GM12878 (cell line): ENCODE measurements around the gene MS4A14. TPM values are rescaled to one million over a fixed set of nuclear protein-coding genes. Genes with fewer than 3 reads are reported as not detected.

ENCODE experiments used
- ATAC-seq: fragments of 200-7000 bp; cut with Tn5 transposase; 3 replicates; pipeline ENCODE4 v1.9.1; 2020; ENCODE audit warnings: mild to moderate bottlenecking, moderate library complexity
- BruUV-seq: library from RNA; stranded (reverse); fragments of 400-500 nt; replicated peaks from 2 replicates; lab custom pipeline; 2021; lab: Mats Ljungman, UMichigan
- CTCF ChIA-PET: fragments of 300-600 bp; sonication (Branson Sonifier 250); formaldehyde crosslinking; extraction: SDS; loops from one replicate; lab custom pipeline; 2021; ENCODE audit warnings: inconsistent platforms; lab: Yijun Ruan, JAX
- POLR2A ChIA-PET: fragments of 350-600 bp; formaldehyde crosslinking; extraction: SDS; loops from one replicate; lab custom pipeline; 2021; ENCODE audit warnings: inconsistent platforms; lab: Charles Lee
- RAD21 ChIA-PET: fragments of 300-600 bp; sonication (Branson Sonifier 250); formaldehyde crosslinking; loops from one replicate; lab custom pipeline; 2023; ENCODE audit warnings: antibody characterized with exemption; ENCODE audit not compliant: unreplicated experiment; lab: Charles Lee
- SMC1A ChIA-PET: fragments of 300-600 bp; sonication (Branson Sonifier 250); formaldehyde crosslinking; loops from one replicate; lab custom pipeline; 2023; ENCODE audit not compliant: unreplicated experiment, uncharacterized antibody; lab: Charles Lee
- DNase-seq: peaks from one replicate; pipeline ENCODE4 v3.0.0-alpha.2; 2011; ENCODE audit warnings: low read depth, low spot score
- FAIRE-seq: peaks from 3 replicates; lab custom pipeline; 2011; peaks lifted over from hg19 to GRCh38; lab: Jason Lieb, UNC
- H2AFZ ChIP-seq: 2 replicates; pipeline ENCODE4 v1.6.0; 2011; ENCODE audit warnings: low read depth, low read length, control low read depth; ENCODE audit not compliant: control insufficient read depth
- H3K27ac ChIP-seq: 2 replicates; pipeline ENCODE4 v1.5.1; 2011; ENCODE audit warnings: control low read depth; ENCODE audit not compliant: control insufficient read depth, insufficient read depth
- H3K27me3 ChIP-seq, 2 experiments: replicated peaks in 1 of 2; 2 replicates each; pipeline versions ENCODE4 v1.6.0 to v1.6.1; 2011; ENCODE audit warnings: low read length in 1 of 2; ENCODE audit not compliant: control insufficient read depth in 2 of 2, insufficient read depth in 2 of 2
- H3K36me3 ChIP-seq, 2 experiments: 2 replicates each; pipeline ENCODE4 v1.5.1; 2011; ENCODE audit warnings: low read length in 1 of 2; ENCODE audit not compliant: control insufficient read depth in 2 of 2, insufficient read depth in 2 of 2
- H3K4me1 ChIP-seq: 2 replicates; pipeline ENCODE4 v1.6.1; 2011; ENCODE audit warnings: mild to moderate bottlenecking, low read length, moderate library complexity, mixed read lengths; ENCODE audit not compliant: control insufficient read depth, insufficient read depth
- H3K4me2 ChIP-seq: 2 replicates; pipeline ENCODE4 v1.6.0; 2011; ENCODE audit warnings: control low read depth; ENCODE audit not compliant: control insufficient read depth, insufficient read depth
- H3K4me3 ChIP-seq: fragments of 200-600 bp; sonication (generic); 2 replicates; pipeline ENCODE4 v1.5.1; 2016
- H3K79me2 ChIP-seq: 2 replicates; pipeline ENCODE4 v1.6.0; 2011; ENCODE audit warnings: low read length; ENCODE audit not compliant: control insufficient read depth, insufficient read depth
- H3K9ac ChIP-seq: 2 replicates; pipeline ENCODE4 v1.8.0; 2011; ENCODE audit warnings: low read length, control low read depth, mixed read lengths; ENCODE audit not compliant: control insufficient read depth, insufficient read depth
- H3K9me3 ChIP-seq: replicated peaks from 3 replicates; pipeline ENCODE4 v1.5.1; 2011; ENCODE audit warnings: mild to moderate bottlenecking, low read length; ENCODE audit not compliant: control insufficient read depth, insufficient read depth
- H4K20me1 ChIP-seq: 2 replicates; pipeline ENCODE4 v1.6.0; 2011; ENCODE audit not compliant: control insufficient read depth, insufficient read depth
- BHLHE40 ChIP-seq, 2 experiments: fragments of 450-650 bp in 1 of 2; IDR thresholded peaks; 2 replicates each; pipeline ENCODE4 v1.6.1; 2011 to 2017; ENCODE audit warnings: low read depth in 2 of 2, borderline replicate concordance in 1 of 2, improper control_type of control experiment in 1 of 2, low read length in 1 of 2, mild to moderate bottlenecking in 1 of 2
- CBX5 ChIP-seq: sonication (generic); IDR thresholded peaks from 2 replicates; pipeline ENCODE4 v1.6.1; 2016; ENCODE audit warnings: low read depth, moderate library complexity, mild to moderate bottlenecking, inconsistent platforms
- CTCF ChIP-seq, 3 experiments: IDR thresholded peaks in 2 of 3; conservative IDR thresholded peaks in 1 of 3; 2 replicates each; pipeline ENCODE4 v1.5.1; 2011; ENCODE audit warnings: low read depth in 3 of 3, low read length in 3 of 3, mild to moderate bottlenecking in 3 of 3, control low read depth in 2 of 3, moderate library complexity in 2 of 3, inconsistent platforms in 1 of 3, mixed read lengths in 1 of 3; ENCODE audit not compliant: control insufficient read depth in 2 of 3, insufficient read depth in 1 of 3; ENCODE audit errors: extremely low read depth in 1 of 3
- ETV6 ChIP-seq, 2 experiments: fragments of 450-650 bp in 1 of 2; IDR thresholded peaks in 1 of 2; conservative IDR thresholded peaks in 1 of 2; 2 replicates each; pipeline ENCODE4 v1.6.1; 2014; ENCODE audit warnings: antibody characterized with exemption in 1 of 2, borderline replicate concordance in 1 of 2, low read depth in 1 of 2, mild to moderate bottlenecking in 1 of 2, moderate library complexity in 1 of 2
- IKZF1 ChIP-seq: fragments of 450-650 bp; conservative IDR thresholded peaks from 2 replicates; pipeline ENCODE4 v1.6.1; 2017; ENCODE audit warnings: antibody characterized with exemption, mild to moderate bottlenecking
- IRF5 ChIP-seq: fragments of 450-650 bp; IDR thresholded peaks from 2 replicates; pipeline ENCODE4 v1.6.1; 2017; ENCODE audit warnings: borderline replicate concordance
- POU2F2 ChIP-seq: IDR thresholded peaks from 3 replicates; pipeline ENCODE4 v1.6.1; 2011; ENCODE audit warnings: low read depth, mild to moderate bottlenecking, low read length, borderline replicate concordance
- PRDM15 ChIP-seq: fragments of 450-650 bp; formaldehyde crosslinking; IDR thresholded peaks from 2 replicates; pipeline ENCODE4 v1.4.0; 2020; ENCODE audit warnings: mild to moderate bottlenecking, moderate library complexity
- RUNX3 ChIP-seq: IDR thresholded peaks from 2 replicates; pipeline ENCODE4 v1.6.1; 2012; ENCODE audit warnings: low read length, inconsistent platforms
- YBX1 ChIP-seq: fragments of 450-650 bp; IDR thresholded peaks from 2 replicates; pipeline ENCODE4 v1.6.1; 2016; ENCODE audit warnings: antibody characterized with exemption
- in situ Hi-C: fragments of 300-500 bp; cut with MboI; formaldehyde crosslinking; loops from 9 replicates; pipeline ENCODE4 v1.14.3; 2018; ENCODE audit warnings: mixed read lengths
- intact Hi-C: fragments of 100-400 bp; cut with micrococcal nuclease; formaldehyde crosslinking; loops from one replicate; pipeline ENCODE4 v1.14.2; 2022; ENCODE audit not compliant: unreplicated experiment
- polyA plus RNA-seq, 11 experiments: library from polyadenylated mRNA; depleted of rRNA in 4 of 11; unstranded in 6 of 11; stranded (reverse) in 5 of 11; fragments of >200 nt; fragmentation: Nextera tagmentation in 4 of 11; fragmentation: Illumina TruSeq in 1 of 11; extraction: Ambion mirVana in 4 of 11; extraction: Trizol in 1 of 11; gene quantifications; 1 replicate in 1 of 11; 2 replicates in 10 of 11; pipeline versions ENCODE4 v1.2.1 to v1.2.3, GENCODE V29; 2011 to 2016; ENCODE audit warnings: inconsistent platforms in 2 of 11, missing spikeins in 2 of 11, low read depth in 1 of 11
- total RNA-seq, 4 experiments: library from RNA; depleted of rRNA in 3 of 4; stranded (reverse); fragments of >200 nt in 3 of 4; fragmentation: Illumina TruSeq in 1 of 4; extraction: Trizol in 1 of 4; gene quantifications; 2 replicates each; pipeline versions ENCODE4 v1.2.1 to v1.2.3, GENCODE V29; 2013 to 2021

MS4A14 gene
- total and polyA plus RNA-seq, 10 of the 15 experiments (the other 5 are each of a cell fraction or from before 2014, with no cell fraction given), result 0.13 to 1.0 (median 0.63) TPM; not detected in 1

- Histone ChIP-seq H2AFZ (no peak overlapping the region; the same call in 1 of the 2 replicates), H4K20me1 (no peaks in the 10 kb centered on the region), H3K4me3 (no peak overlapping the region), H3K27me3 (no peaks in the 10 kb centered on the region), H3K9ac (no peak overlapping the region), H3K9me3 (no peaks in the 10 kb centered on the region), H3K4me1 (peaks cover 18% of the 10 kb centered on the region), H3K4me2 (no peak overlapping the region), H3K79me2 (peaks cover 38% of the 10 kb centered on the region), H3K36me3 (no peaks in the 10 kb centered on the region), H3K27ac (peak overlapping the region; percentile 93; the same call in 1 of the 2 replicates)
- TF ChIP-seq ETV6 (conservative IDR thresholded peaks at IDR 0.05 in 1 of 2, IDR thresholded peaks at IDR 0.05 in 1 of 2; ENCODE audit: borderline replicate concordance in 1 of 2, low read depth in 1 of 2) (no peak), BHLHE40 (IDR thresholded peaks at IDR 0.05; ENCODE audit: borderline replicate concordance in 1 of 2, low read depth in 2 of 2, low read length in 1 of 2) (peak; percentile 22 to 57; a peak in 3 of 4 replicates), CTCF (IDR thresholded peaks at IDR 0.05 in 2 of 3, conservative IDR thresholded peaks at IDR 0.05 in 1 of 3; ENCODE audit: control insufficient read depth in 2 of 3, extremely low read depth in 1 of 3, insufficient read depth in 1 of 3, low read depth in 3 of 3, low read length in 3 of 3) (no peak), YBX1 (no peak), IKZF1 (no peak), PRDM15 (CRISPR knock-in tag) (no peak), CBX5 (no peak), IRF5 (no peak), RUNX3 (peak; percentile 27; the same call in 1 of the 2 replicates), POU2F2 (0 out of 3 replicates have a peak, but pooled peaks have one; percentile 21)
- in situ Hi-C loops, result loop anchor here (10.0 kb wide), 1 partner anchor 611 kb away; no protein-coding TSS in a partner anchor
- CTCF ChIA-PET, result interaction anchor here (0.7 to 7.7 kb wide), 4 partner anchors 8 to 165 kb away, joined by 3 to 190 read pairs (median 3); no protein-coding TSS in a partner anchor
- no peak for FAIRE-seq
- RAD21 ChIA-PET, result interaction anchor here (0.8 to 7.4 kb wide), 3 partner anchors 36 to 89 kb away, joined by 3 to 195 read pairs (median 53); partner anchors contain the start of gene MS4A7
- peak; percentile 17 for ATAC-seq
- POLR2A ChIA-PET, result interaction anchor here (1.9 to 3.9 kb wide), 3 partner anchors 73 to 84 kb away, joined by 8 to 18 read pairs (median 12); partner anchors contain the start of gene MS4A7
- BruUV-seq, result no TSS peak
- SMC1A ChIA-PET, result interaction anchor here (7.7 to 9.0 kb wide), 2 partner anchors 73 to 87 kb away, joined by 97 to 298 read pairs; partner anchors contain the start of gene MS4A7
- intact Hi-C loops, result no loop called here
- DNase-seq, result peak; percentile 53
Measured at GRCh38 chr11:60454212-60454611, 58.0 kb downstream of the MS4A14 start.
